GM20000 (cell line): ENCODE measurements around the gene CLINT1.

Experiments
- DNase-seq: peaks from one replicate; pipeline ENCODE4 v3.0.0; 2012; ENCODE audit warnings: low spot score
- TF ChIP-seq, protein P1 (sequence below): IDR thresholded peaks from 2 replicates; pipeline ENCODE4 v1.5.1; 2012; ENCODE audit warnings: mild to moderate bottlenecking, control low read depth; ENCODE audit errors: extremely low read depth, missing control alignments

CLINT1 gene

DNA sequence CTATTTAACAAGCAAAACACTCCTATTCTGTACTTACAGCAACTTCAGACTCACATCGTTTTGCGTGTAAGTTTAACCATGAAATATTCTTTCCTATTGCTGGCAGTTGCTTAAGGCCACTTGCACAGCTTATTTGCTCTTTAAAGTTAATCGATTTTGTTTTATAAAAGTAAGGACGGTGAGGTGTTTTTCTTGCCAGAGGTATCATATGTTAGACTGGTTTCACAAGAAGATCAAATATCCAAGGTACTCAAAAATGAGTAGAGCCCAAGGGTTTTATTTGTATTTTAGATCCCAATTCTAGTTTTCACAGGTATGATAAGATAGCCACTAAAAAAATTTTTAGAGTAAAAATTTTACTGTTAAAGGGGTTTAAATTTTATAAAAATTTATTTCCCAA lies 16.2 kb downstream of the CLINT1 start:
- TF ChIP-seq, protein P1, sequence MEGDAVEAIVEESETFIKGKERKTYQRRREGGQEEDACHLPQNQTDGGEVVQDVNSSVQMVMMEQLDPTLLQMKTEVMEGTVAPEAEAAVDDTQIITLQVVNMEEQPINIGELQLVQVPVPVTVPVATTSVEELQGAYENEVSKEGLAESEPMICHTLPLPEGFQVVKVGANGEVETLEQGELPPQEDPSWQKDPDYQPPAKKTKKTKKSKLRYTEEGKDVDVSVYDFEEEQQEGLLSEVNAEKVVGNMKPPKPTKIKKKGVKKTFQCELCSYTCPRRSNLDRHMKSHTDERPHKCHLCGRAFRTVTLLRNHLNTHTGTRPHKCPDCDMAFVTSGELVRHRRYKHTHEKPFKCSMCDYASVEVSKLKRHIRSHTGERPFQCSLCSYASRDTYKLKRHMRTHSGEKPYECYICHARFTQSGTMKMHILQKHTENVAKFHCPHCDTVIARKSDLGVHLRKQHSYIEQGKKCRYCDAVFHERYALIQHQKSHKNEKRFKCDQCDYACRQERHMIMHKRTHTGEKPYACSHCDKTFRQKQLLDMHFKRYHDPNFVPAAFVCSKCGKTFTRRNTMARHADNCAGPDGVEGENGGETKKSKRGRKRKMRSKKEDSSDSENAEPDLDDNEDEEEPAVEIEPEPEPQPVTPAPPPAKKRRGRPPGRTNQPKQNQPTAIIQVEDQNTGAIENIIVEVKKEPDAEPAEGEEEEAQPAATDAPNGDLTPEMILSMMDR: no peak

GRCh38 chr5:157842185-157842584 lies 16.8 kb downstream of the CLINT1 start:
- DNase-seq: no peak
- TF ChIP-seq, protein P1: no peak

More for the DNA sequence above, 16.2 kb downstream of the CLINT1 start:
- DNase-seq: no peak

DNA sequence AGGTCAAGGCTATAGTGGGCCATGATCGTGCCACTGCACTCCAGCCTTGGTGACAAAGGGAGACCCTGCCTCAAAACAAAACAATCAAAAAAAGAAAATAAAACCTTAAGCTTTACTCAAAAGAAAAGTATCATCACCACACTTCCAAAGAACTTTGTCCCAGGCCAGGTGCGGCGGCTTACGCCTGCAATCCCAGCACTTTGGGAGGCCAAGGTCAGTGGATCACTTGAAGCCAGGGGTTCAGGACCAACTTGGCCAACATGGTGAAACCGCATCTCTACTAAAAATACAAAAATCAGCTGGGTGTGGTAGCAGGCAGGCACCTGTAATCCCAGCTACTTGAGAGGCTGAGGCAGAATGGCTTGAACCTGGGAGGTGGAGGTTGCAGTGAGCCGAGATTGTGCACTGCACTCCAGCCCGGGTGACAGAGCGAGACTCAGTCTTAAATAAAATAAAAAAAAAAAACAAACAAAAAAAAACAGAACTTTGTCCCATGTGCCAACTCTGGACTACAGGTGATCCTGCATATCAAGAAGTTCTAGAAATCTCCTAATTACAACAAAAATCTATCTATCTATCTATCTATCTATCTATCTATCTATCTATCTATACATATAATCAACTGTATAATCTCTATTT lies 19.7 kb downstream of the CLINT1 start:
- no peak for DNase-seq
- TF ChIP-seq, protein P1: no peak

DNA sequence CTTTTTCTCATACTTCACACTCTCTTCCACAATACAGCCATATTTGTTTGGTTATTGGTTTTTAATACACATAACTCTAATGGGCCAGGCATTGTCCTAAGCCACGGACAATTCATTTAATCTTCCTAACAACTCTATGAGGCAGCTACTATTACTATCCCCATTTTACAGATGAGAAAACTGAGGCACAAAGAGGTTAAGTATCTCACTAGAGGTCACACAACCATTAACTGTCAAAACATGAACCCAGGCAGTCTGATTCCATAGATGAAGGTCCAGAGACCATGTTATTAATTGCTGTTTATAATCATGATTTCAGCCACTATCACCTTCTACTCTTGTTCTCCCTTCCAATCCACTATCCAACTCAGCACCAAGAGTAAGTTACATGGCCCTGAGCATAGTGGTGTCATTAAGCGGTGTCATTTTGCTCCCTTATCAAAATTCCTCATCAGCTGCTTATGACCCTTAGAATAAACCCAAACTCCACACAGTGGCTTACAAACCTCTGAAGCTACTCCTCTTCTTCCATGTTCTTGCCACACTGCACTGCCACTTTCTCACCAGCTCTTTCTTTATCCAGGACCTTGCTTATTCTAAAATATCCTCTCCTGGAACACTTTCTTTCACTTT lies 22.7 kb downstream of the CLINT1 start:
- DNase-seq: no peak
- TF ChIP-seq, protein P1: no peak

- DNase-seq: no peak
- TF ChIP-seq, protein P1: no peak
These were observed 23.9 kb downstream of the CLINT1 start for GRCh38 chr5:157835041-157835440.

DNA sequence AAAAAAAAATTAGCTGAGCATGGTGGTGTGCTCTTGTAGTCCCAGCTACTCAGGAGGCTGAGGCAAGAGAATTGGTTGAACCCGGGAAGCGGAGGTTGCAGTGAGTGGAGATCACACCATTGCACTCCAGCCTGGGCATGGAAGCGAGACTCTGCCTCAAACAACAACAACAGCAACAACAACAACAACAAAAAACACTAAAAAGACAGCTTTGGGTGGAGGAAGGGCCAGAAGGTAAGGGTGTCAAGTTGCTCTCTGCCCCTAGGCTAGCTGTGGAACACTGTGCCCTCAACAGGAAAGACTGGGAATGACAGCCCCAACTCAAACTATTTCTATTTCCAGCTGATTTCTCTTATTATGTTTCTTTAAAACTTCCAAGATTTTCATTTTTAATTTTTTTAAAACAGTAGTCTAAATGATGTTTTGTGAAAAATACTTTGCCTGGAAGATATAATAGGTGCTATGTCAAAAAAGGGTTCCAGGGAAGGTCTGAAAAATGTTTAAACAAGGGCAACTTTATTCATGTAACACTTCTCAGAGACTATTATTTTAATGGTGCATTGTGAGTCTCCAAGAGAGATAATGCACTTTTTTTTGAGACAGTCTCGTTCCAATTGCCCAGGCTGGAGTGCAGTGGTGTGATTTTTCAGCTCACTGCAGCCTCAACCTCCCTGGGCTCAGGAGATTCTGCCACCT lies 29.9 kb downstream of the CLINT1 start:
- peak; percentile 16 for DNase-seq
- TF ChIP-seq, protein P1: peak; percentile 9
